HG03103 (cell line): ENCODE data around the gene NFASC.

Experiments
- ATAC-seq: cut with Tn5 transposase; IDR thresholded peaks from one replicate; pipeline ENCODE4 v1.9.1; 2021; ENCODE audit warnings: low read depth; ENCODE audit not compliant: unreplicated experiment

The NFASC gene

GRCh38 chr1:204858363-204858821, 12.3 kb upstream of the NFASC start:
- no peak for ATAC-seq

DNA sequence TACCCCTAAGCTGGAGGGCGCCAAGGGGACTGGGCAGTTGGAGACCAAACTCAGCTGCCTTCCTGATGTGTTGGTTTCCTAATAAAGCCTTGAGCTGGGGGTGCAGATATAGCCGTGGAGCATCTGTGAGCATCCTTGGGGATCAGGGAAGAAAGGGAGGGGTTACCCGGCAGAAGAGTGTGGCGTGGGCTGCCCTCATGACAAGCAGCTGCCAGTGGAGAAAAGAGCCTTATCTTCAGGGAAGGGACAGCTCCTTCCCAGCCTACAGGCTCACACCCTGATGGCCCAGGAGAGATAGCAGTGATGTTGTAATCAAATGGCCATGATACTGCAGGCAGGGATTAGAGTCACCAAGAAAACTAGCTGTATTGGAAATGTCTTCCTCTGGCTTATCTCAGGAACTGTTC, 10.8 kb upstream of the NFASC start:
- no peak for ATAC-seq

DNA sequence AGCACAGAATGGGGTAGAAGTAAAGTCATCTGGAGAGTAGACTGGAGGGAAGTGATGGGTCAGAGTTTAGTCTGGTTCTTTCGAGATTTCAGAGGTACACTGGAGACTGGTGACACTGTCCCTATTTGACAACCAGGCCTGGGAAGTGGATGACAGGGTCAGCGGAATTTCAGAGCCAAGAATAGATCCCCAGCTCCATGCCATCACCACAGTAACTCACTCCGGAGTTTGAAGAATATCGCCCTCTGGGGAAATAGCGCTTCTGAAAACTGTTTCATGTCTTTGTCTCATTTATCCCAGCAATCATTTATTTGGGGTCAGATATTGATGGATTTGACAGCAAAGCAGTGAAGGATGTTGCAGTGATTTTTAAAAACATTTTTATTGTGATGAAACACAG, 7.6 kb upstream of the NFASC start:
- no peak for ATAC-seq

GRCh38 chr1:204863730-204864129, 6.9 kb upstream of the NFASC start:
- no peak for ATAC-seq

DNA sequence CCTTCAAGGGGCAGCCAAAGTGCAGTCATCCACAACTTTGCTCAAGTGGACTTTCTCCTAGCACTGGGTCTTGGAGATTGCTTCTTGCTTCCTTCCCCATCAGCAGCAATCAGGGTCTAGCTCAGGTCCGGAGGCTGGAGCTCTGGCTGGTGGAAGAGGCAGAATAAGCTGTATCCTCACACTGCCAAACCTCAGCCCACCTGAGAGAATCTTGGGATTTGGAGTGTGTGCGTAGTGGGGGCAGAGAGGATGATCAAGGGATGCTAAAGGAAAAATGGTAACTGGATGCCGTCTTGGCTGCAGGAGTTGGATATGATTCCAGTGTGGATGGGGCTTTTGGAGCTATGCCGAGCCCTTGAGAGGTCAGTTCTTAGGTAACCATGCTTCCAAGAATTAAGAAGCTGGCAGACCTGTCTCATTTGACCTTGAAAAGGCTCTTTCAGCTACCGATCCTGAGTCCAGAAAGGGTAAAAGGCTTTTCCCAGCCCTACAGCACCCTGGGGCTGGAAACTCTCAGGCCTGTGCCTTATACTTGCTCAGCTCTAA, 4.5 kb upstream of the NFASC start:
- no peak for ATAC-seq

DNA sequence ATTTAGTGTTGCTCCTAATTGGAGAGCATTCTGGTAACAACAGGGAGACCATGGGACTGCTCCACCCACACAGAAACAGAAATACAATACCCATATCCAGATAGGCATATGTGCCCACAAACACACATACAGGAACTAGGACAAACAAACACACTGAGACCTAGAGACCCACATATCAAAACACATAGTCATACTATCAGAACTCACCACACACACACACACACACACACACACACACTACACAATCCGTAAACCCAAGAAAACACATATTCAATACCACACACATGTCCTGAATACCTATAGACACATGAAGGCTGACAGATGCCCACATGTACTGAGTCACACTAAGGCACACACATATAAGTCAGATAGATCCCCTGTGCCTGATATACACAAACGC, 3.5 kb upstream of the NFASC start:
- no peak for ATAC-seq

DNA sequence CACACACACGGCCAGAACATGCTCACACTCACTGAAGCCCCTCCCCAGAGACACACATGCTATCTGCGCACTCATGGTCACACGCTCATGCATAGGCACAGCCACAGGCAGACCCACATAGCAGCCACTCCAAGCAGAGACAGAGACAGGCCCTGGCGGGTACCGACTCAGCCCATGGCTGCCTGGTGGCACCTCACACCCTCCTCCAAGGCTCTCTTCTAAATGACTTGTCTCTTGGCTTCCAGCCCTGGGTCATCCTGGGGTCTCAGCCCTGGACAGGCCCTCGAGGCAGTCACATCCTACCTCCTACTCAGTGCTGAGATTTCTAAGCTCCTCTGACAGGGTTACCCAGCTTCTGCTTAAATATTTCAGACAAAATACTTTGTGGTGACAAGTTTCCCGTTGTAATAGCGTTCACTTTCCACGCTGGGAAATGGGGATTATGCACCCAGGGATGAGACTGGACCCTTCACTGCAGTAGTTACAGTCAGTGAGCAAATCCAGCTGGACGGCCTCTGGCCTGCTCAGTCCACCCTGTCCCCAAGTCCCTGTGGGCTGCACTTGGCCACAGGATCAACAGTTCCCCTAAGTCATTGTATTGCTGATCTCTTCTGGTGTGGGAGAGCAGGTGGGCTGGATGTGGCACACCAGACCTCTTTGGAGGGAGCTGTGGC, 2.9 kb upstream of the NFASC start:
- no peak for ATAC-seq

- no peak for ATAC-seq
These were observed 2.3 kb upstream of the NFASC start for GRCh38 chr1:204868340-204868700.

DNA sequence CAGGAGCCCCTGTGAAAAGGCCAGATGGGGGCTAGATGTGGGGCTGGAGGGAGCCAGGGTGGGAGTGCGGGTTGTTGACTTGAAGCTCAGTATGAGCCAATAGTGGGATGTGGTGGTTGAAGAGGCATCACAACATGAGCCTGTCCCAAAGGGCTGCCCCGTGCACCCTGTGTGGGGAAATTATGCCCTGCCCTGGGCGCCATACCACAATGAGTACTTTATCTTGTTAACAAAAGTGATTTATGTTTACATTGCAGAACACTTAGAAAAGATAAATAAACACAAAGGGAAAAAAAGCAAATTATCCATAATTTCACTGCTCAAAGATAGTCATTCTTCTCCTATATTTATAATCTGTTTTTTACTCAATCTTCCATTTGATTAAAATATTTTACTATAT, 1.6 kb upstream of the NFASC start:
- ATAC-seq, result no peak

DNA sequence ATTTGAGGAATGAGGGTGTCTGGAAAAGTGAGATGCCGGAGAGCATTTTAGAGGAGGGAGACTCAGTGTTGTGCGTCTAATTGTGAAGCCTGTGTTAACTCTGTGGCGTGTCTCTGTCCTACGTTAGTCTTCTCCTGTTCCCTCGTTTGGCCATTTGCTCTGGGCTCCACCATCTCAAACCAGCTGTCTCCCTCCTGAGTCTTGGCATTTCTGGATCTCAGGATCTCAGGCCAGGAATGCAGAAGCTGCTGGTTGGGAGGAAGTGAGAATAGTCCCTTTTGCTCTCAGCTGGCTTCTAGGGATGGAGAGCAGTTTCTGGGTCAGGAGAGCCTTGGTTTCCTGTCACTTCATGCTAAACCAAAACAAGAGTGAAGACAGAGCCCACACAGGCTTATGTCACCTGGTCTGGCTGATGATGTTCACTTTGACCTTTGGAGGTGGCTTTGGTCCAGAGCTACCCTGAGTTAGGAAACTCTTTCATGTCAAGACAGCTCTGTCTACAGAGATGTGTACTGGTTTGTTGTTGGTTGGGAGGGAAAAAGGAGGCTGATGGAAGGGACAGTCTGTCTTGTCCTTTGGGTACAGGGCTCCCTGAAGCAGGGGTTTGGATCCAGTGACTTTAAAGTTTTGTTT, 859 bp downstream of the NFASC start:
- no peak for ATAC-seq

- ATAC-seq, result no peak
These were observed 1.7 kb downstream of the NFASC start for GRCh38 chr1:204872262-204872881.

- no peak for ATAC-seq
These were observed 2.5 kb downstream of the NFASC start for GRCh38 chr1:204873176-204873575.

- ATAC-seq, result no peak
These were observed 3.1 kb downstream of the NFASC start for GRCh38 chr1:204873714-204874113.

DNA sequence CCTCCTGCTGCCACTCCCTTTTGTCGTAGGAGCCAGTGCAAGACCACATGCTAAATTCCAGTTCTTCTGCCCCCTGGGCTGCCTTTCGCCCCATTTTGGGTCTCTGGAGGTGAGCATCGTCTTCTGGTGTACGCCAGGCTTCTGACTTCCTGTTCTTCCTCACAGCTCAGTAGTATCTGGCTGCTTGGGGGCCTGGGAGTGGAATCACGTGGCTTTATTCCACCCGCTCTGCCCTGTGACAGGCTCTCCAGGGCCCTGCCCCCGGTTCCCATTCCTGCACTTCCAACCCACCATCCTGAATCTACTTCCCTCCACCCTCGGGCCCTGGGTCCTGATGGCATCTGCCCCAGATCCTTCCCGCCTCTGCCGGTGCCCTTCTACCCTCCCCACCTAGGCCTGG, 3.6 kb downstream of the NFASC start:
- ATAC-seq, result no peak

GRCh38 chr1:204875255-204875654, 4.6 kb downstream of the NFASC start:
- no peak for ATAC-seq

- ATAC-seq, result no peak
These were observed 8.1 kb downstream of the NFASC start for GRCh38 chr1:204878621-204879234.

- no peak for ATAC-seq
These were observed 8.7 kb downstream of the NFASC start for GRCh38 chr1:204879351-204879750.

DNA sequence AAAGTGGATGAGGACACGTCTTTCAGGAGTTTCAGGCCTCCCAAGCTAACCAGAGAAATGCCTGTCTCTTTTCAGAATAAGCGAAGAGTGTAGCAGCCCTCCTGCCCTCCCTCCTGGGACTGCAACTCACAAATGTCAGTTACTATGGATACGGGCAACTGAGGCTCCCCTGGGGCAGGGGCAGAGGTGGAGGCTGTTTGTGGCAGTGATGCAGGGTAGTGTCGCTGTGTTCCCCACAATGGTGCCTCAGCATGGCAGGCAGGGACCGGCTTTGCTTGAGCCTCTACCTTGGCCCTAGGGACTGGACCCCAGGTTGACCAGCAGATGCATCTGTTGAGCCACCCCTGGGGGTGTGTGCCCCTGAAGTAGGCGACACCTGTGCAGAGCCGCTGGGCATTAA, 10.2 kb downstream of the NFASC start:
- ATAC-seq, result no peak

DNA sequence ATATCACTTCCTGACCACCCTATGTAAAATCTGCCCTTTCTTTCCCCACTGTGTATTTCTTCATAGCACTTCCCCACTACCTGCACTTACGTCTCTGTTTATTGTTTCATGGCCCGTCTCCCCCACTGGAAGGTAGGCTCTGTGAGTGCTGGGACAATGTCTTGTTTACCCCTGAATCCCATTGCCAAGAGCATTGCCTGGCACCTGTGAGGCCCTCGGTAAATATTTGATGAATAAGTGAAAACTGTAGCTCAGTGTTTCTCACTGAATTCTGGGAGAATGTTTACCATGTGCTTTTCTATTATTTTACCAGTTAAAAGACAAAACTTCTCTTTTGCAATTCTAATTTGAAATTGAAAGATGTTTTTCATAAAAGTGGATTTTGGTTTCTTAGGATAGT, 11.8 kb downstream of the NFASC start:
- ATAC-seq, result no peak

DNA sequence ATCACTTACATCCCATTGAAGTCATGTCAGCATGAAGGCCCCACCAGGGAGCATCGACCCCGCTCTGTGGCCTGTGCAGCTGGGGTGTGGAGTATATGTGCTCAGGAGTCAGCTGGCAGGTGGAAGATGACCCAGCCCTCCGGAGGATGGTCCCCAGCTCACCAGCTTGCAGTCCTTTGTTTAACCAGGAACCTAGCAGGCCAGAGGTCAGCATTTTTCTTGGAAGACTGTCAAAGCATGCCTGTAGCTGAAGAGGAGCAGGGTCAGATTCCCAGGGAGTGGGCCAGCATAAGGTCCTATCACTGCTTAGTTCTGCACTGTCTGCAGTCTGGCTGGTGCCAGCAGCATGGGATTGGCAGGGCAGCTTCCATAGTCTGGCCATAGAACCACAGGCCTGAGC, 12.7 kb downstream of the NFASC start:
- ATAC-seq, result no peak

- no peak for ATAC-seq
These were observed 14.6 kb downstream of the NFASC start for GRCh38 chr1:204885288-204885711.
